Measurements from ENCODE around the gene ASAP3. TPM values are rescaled to one million over a fixed set of nuclear protein-coding genes. Genes with fewer than 3 reads are reported as not detected.

ASAP3 gene
- total and polyA plus RNA-seq, 2 donors (not counting 3 experiments of a cell fraction or from before 2014, with no cell fraction given), result 12.5 to 14.2 TPM

DNA sequence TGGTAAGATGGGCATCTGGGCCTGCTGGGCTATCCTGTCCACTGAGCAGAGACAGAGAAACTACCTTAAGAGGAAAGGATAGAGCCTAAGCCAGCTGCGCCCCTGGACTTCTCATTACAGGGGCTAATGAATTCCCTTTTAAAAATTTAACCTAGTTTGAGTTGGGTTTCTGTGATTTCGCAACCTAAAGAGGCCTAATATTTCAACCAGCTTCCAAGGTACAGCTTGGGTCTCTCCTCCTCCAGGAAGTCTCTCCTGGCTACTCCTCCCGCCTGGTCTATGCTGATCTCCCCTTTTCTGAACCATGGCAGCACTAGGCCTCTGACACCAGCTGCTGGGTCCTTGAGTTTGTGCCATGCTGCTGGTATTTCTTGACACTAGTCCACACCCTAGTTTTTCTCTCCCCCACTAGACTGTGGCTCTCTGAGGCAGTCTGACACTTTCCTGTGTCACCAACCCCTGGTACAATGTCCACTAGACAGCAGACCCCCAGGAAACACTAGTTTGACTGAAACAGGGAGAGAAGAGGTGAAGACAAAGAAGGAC lies 30.5 kb downstream of the ASAP3 start:
- no peaks in the 10 kb centered on the region for H3K4me1 ChIP-seq (ENCODE audit: control insufficient read depth, extremely low read depth, insufficient read depth, low read length)
- no peaks in the 10 kb centered on the region for H4K20me1 ChIP-seq (replicated peaks; ENCODE audit: control insufficient read depth, extremely low read depth, insufficient read depth, low read length)
- no peak overlapping the region for H3K4me2 ChIP-seq (ENCODE audit: insufficient read depth, low read length)
- H3K4me3 ChIP-seq (replicated peaks in 1 of 3; ENCODE audit: insufficient read depth in 1 of 3, low read depth in 1 of 3, low read length in 3 of 3), result no peak overlapping the region
- dilution Hi-C loops (cut with MboI; ENCODE audit: extremely low pct_ligation_motif_present, low sequenced_read_pairs), result no loop called here
- H3K27ac ChIP-seq (ENCODE audit: insufficient read depth, low read depth, low read length), result no peak overlapping the region
- DNase-seq (ENCODE audit: low read depth, low spot score) (no peak), FAIRE-seq (no peak)
- H3K9ac ChIP-seq (replicated peaks; ENCODE audit: extremely low read depth, insufficient read depth, low read length), result no peak overlapping the region
- H3K9me3 ChIP-seq (replicated peaks; ENCODE audit: control insufficient read depth, insufficient read depth, low read length), result no peaks in the 10 kb centered on the region
- POLR2A ChIA-PET, result no interaction called here
- intact Hi-C loops (cut with micrococcal nuclease), result no loop called here
- H3K27me3 ChIP-seq (ENCODE audit: control insufficient read depth in 2 of 2, insufficient read depth in 2 of 2, low read length in 2 of 2), result no peaks in the 10 kb centered on the region
- H3K79me2 ChIP-seq (ENCODE audit: control insufficient read depth, insufficient read depth, low read length), result no peaks in the 10 kb centered on the region
- TF ChIP-seq POLR2AphosphoS5 (IDR thresholded peaks at IDR 0.05; ENCODE audit: insufficient read depth, low read depth, low read length), result no peak
- no peak for TF ChIP-seq GATA2 (IDR thresholded peaks at IDR 0.05; ENCODE audit: insufficient read depth, insufficient read length, low read depth, low read length)
- no peak for TF ChIP-seq CTCF (IDR thresholded peaks at IDR 0.05; ENCODE audit: extremely low read depth in 1 of 2, insufficient read depth in 1 of 2, low read depth in 1 of 2, low read length in 2 of 2)
- TF ChIP-seq EZH2 (IDR thresholded peaks at IDR 0.05; ENCODE audit: borderline replicate concordance, low read depth, low read length, severe bottlenecking), result no peak
- TF ChIP-seq JUN (IDR thresholded peaks at IDR 0.05; ENCODE audit: borderline replicate concordance, insufficient read depth, insufficient read length, low read depth), result no peak
- TF ChIP-seq, protein P1, sequence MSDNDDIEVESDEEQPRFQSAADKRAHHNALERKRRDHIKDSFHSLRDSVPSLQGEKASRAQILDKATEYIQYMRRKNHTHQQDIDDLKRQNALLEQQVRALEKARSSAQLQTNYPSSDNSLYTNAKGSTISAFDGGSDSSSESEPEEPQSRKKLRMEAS (IDR thresholded peaks at IDR 0.05; ENCODE audit: insufficient read depth, insufficient read length), result no peak
- TF ChIP-seq MYC (IDR thresholded peaks at IDR 0.05; ENCODE audit: low read depth, low read length), result no peak
- no peaks in the 10 kb centered on the region for H3K9me1 ChIP-seq (replicated peaks; ENCODE audit: control insufficient read depth, extremely low read depth, insufficient read depth, low read length)
- no TSS peak for BruUV-seq (replicated peaks)
- CTCF ChIA-PET, result no interaction called here
- H3K36me3 ChIP-seq (ENCODE audit: control insufficient read depth in 2 of 2, extremely low read depth in 1 of 2, insufficient read depth in 2 of 2, low read length in 2 of 2), result peaks cover 0 to 2% of the 10 kb centered on the region in 2 experiments
- no peak overlapping the region for H2AFZ ChIP-seq (ENCODE audit: low read depth, low read length)

All from endothelial cell of umbilical vein (primary cell).